ENCODE results near the gene USP19. TPM values are rescaled to one million over a fixed set of nuclear protein-coding genes. Genes with fewer than 3 reads are reported as not detected.

The USP19 gene
- total and polyA plus RNA-seq, 10 of the 15 experiments (the other 5 are each of a cell fraction or from before 2014, with no cell fraction given): 0.24 to 64.2 (median 33.2) TPM

DNA sequence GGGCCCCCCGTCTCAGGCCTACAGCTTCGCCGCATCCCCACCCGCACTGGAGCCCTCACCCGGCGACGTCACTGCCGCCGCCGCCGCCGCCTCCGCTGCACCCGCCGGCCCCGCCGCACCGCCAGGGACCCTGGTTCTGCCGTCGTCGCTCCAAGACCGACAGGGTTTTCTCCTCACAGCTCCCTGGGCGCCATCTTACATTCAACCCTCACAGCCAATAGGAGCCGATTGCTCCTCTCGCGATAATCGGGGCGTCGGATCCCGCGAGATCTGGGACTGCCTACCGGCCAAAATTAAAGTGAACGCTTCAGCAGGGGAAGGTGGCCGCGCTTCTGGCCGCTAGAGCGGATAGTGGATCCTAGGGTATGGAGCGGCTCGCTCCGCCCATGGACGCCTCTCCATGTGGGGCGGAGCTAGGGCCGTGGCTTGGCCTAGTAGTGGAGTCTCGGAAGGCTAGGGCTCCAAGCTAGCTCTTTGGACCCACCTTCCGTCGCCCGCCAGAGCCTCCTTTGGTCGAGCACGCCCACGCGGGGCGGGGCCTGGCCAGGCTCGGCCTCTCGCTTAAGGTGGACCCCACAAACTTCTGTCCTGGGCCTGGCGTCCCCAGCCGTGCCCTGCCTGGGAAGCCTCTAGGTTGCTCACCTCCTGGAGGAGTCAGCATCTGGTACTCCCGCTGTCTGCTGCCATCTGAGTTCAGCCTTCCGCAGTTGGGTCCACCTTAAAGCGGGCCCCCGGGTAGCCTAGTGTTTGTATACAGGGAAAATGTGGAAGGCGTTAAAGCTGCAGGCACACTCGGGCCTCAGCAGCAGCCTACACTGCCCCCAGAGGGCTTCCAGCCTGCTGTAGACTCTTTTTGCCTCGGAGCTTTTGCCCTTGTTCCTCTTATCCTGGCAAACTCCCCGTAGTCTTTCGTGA, 26.5 kb downstream of the USP19 start, which contains the start of gene QRICH1 (continued):
- TF ChIP-seq, protein P1, sequence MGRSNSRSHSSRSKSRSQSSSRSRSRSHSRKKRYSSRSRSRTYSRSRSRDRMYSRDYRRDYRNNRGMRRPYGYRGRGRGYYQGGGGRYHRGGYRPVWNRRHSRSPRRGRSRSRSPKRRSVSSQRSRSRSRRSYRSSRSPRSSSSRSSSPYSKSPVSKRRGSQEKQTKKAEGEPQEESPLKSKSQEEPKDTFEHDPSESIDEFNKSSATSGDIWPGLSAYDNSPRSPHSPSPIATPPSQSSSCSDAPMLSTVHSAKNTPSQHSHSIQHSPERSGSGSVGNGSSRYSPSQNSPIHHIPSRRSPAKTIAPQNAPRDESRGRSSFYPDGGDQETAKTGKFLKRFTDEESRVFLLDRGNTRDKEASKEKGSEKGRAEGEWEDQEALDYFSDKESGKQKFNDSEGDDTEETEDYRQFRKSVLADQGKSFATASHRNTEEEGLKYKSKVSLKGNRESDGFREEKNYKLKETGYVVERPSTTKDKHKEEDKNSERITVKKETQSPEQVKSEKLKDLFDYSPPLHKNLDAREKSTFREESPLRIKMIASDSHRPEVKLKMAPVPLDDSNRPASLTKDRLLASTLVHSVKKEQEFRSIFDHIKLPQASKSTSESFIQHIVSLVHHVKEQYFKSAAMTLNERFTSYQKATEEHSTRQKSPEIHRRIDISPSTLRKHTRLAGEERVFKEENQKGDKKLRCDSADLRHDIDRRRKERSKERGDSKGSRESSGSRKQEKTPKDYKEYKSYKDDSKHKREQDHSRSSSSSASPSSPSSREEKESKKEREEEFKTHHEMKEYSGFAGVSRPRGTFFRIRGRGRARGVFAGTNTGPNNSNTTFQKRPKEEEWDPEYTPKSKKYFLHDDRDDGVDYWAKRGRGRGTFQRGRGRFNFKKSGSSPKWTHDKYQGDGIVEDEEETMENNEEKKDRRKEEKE (IDR thresholded peaks at IDR 0.05): no peak
- 0 out of 2 replicates have a peak, but pooled peaks have one; percentile 37 for TF ChIP-seq FOXM1 (IDR thresholded peaks at IDR 0.05; ENCODE audit: low read depth, low read length)
- TF ChIP-seq, protein P2, sequence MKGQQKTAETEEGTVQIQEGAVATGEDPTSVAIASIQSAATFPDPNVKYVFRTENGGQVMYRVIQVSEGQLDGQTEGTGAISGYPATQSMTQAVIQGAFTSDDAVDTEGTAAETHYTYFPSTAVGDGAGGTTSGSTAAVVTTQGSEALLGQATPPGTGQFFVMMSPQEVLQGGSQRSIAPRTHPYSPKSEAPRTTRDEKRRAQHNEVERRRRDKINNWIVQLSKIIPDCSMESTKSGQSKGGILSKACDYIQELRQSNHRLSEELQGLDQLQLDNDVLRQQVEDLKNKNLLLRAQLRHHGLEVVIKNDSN (IDR thresholded peaks at IDR 0.05; ENCODE audit: borderline replicate concordance, extremely low read length, insufficient read depth, low read depth, low read length): no peak
- TF ChIP-seq, protein P3, sequence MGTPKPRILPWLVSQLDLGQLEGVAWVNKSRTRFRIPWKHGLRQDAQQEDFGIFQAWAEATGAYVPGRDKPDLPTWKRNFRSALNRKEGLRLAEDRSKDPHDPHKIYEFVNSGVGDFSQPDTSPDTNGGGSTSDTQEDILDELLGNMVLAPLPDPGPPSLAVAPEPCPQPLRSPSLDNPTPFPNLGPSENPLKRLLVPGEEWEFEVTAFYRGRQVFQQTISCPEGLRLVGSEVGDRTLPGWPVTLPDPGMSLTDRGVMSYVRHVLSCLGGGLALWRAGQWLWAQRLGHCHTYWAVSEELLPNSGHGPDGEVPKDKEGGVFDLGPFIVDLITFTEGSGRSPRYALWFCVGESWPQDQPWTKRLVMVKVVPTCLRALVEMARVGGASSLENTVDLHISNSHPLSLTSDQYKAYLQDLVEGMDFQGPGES (IDR thresholded peaks at IDR 0.05): peak; percentile 62
- TF ChIP-seq SMC3 (IDR thresholded peaks at IDR 0.05; ENCODE audit: borderline replicate concordance, low read length): peak; percentile 13; the same call in 1 of the 2 replicates
- peak; percentile 88 for TF ChIP-seq HDAC2 (IDR thresholded peaks at IDR 0.05)
- no peak for TF ChIP-seq NFIC (IDR thresholded peaks at IDR 0.05; ENCODE audit: low read depth, low read length)
- no peak for TF ChIP-seq SPI1 (IDR thresholded peaks at IDR 0.05; ENCODE audit: borderline replicate concordance, insufficient read depth, low read depth, low read length)
- TF ChIP-seq JUND (IDR thresholded peaks at IDR 0.05; ENCODE audit: low read depth, low read length): no peak
- TF ChIP-seq BCL11A (IDR thresholded peaks at IDR 0.05; ENCODE audit: low read depth, low read length): no peak
- peak; percentile 95 for TF ChIP-seq NFYB (IDR thresholded peaks at IDR 0.05; ENCODE audit: insufficient read depth, low read depth, low read length)
- peak; percentile 9; the same call in 1 of the 2 replicates for TF ChIP-seq PAX5 (IDR thresholded peaks at IDR 0.05; ENCODE audit: borderline replicate concordance, low read depth, low read length)
- TF ChIP-seq PML (IDR thresholded peaks at IDR 0.05; ENCODE audit: low read length): 0 out of 2 replicates have a peak, but pooled peaks have one; percentile 46
- TF ChIP-seq MXI1 (IDR thresholded peaks at IDR 0.05; ENCODE audit: low read depth, low read length): peak; percentile 19; the same call in 1 of the 2 replicates
- peak; percentile 10; the same call in 1 of the 2 replicates for TF ChIP-seq CREM (IDR thresholded peaks at IDR 0.05; ENCODE audit: low read depth)
- peak; percentile 100 for TF ChIP-seq WRNIP1 (IDR thresholded peaks at IDR 0.05; ENCODE audit: borderline replicate concordance, low read depth, low read length)
- peak; percentile 47; the same call in 1 of the 2 replicates for TF ChIP-seq LARP7 (IDR thresholded peaks at IDR 0.05)
- TF ChIP-seq TAF1 (IDR thresholded peaks at IDR 0.05; ENCODE audit: borderline replicate concordance, low read depth, low read length): peak; percentile 96
- peak; percentile 61; the same call in 1 of the 2 replicates for TF ChIP-seq HDGF (IDR thresholded peaks at IDR 0.05)
- TF ChIP-seq IKZF2 (IDR thresholded peaks at IDR 0.05): 0 out of 4 replicates have a peak, but pooled peaks of 1 of the 2 experiments have one; percentile 17
- peak; percentile 75 for TF ChIP-seq ASH2L (IDR thresholded peaks at IDR 0.05; ENCODE audit: borderline replicate concordance, low read depth)
- TF ChIP-seq EED (IDR thresholded peaks at IDR 0.05; ENCODE audit: low read depth): no peak
- TF ChIP-seq TBL1XR1 (IDR thresholded peaks at IDR 0.05; ENCODE audit: low read depth, low read length): no peak; the same call in 1 of the 2 replicates
- peak; percentile 98 for TF ChIP-seq YY1 (IDR thresholded peaks at IDR 0.05; ENCODE audit: low read depth, low read length)
- peak; percentile 100 for TF ChIP-seq CHD2 (IDR thresholded peaks at IDR 0.05; ENCODE audit: borderline replicate concordance, low read depth, low read length)
- TF ChIP-seq ESRRA (IDR thresholded peaks at IDR 0.05; ENCODE audit: low read length): no peak
- TF ChIP-seq SREBF1 (IDR thresholded peaks at IDR 0.05; ENCODE audit: low read length): peak; percentile 8; the same call in 1 of the 2 replicates
